Ascending aorta (tissue), 2 donors: ENCODE measurements around the gene XBP1. TPM values are rescaled to one million over a fixed set of nuclear protein-coding genes. Genes with fewer than 3 reads are reported as not detected.

ENCODE experiments used
- DNase-seq, 2 donors: peaks; one replicate each; pipeline ENCODE4 v3.0.0-alpha.2; 2019; ENCODE audit warnings: low spot score in 2 of 2
- H3K27ac ChIP-seq, 2 donors: fragments of 200-600 bp; sonication (generic); one replicate each; pipeline ENCODE4 v1.5.1; 2016 to 2017; ENCODE audit warnings: mild to moderate bottlenecking in 1 of 2
- H3K27me3 ChIP-seq: fragments of 200-600 bp; sonication (generic); one replicate; pipeline ENCODE4 v1.5.1; 2017
- H3K36me3 ChIP-seq, 2 donors: fragments of 200-600 bp; sonication (generic); one replicate each; pipeline ENCODE4 v1.5.1; 2016
- H3K4me1 ChIP-seq, 2 donors: fragments of 200-600 bp; sonication (generic); one replicate each; pipeline ENCODE4 v1.5.1; 2016 to 2017; ENCODE audit warnings: mild to moderate bottlenecking in 1 of 2
- H3K4me3 ChIP-seq, 2 donors: fragments of 200-600 bp; sonication (generic); one replicate each; pipeline ENCODE4 v1.5.1; 2016 to 2017; ENCODE audit warnings: mild to moderate bottlenecking in 1 of 2
- H3K9me3 ChIP-seq, 2 donors: fragments of 200-600 bp; sonication (generic); one replicate each; pipeline ENCODE4 v1.5.1; 2016
- intact Hi-C: fragments of 100-400 bp; cut with DNase I; formaldehyde crosslinking; loops from one replicate; pipeline ENCODE4 v1.15.1; 2023
- total RNA-seq: library from RNA; depleted of rRNA; stranded (reverse); fragments of >200 nt; gene quantifications from one replicate; pipeline ENCODE4 v1.1.0, GENCODE V29; 2016
- TF ChIP-seq, protein P1 (sequence below), 3 experiments: fragments of 200-600 bp in 2 of 3; fragments of 450-650 bp in 1 of 3; sonication (generic) in 2 of 3; IDR thresholded peaks; one replicate each; pipeline ENCODE4 v1.5.1; 2016 to 2019; ENCODE audit warnings: antibody characterized with exemption in 3 of 3, mild to moderate bottlenecking in 1 of 3, moderate library complexity in 1 of 3

XBP1 gene
- total RNA-seq, 1 donor from 2014 or later: 158 TPM

DNA sequence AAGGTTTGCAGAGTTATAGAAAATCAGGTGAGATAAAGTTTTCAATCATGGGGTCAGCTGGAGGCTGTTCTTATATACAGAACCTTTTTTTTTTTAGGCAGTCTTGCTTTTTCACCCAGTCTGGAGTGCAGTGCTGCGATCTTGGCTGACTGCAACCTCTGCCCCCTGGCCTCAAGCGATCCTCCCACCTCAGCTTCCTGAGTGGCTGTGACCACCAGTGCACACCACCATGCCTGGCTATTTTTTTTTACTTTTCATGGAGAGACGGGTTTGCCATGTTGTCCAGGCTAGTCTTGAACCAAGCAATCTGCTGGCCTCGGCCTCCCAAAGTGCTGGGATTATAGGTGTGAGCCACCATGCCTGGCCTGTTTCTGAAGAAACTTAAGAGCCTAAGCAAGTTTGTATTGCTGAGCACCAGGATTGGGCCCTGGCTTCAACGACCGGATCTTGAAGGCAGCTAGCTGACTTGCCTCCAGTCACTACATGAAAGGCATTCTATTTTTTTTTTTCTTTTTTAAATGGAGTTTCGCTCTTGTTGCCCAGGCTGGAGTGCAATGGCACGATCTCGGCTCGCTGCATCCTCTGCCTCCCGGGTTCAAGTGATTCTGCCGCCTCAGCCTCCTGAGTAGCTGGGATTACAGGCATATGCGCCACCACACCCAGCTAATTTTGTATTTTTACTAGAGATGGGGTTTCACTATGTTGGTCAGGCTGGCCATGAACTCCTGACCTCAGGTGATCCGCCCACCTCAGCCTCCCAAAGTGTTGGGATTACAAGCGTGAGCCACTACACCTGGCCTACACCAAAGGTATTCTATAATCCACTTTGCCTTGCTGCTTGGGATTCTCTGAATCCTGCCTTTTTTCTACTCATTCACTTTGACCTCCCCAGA, 7.6 kb downstream of the XBP1 start:
- DNase-seq: no peak
- H3K36me3 ChIP-seq: peaks cover 48 to 65% of the 10 kb centered on the region in 2 donors
- H3K27ac ChIP-seq: no peak overlapping the region
- intact Hi-C loops: no loop called here
- no peaks in the 10 kb centered on the region for H3K9me3 ChIP-seq
- H3K4me3 ChIP-seq: no peak overlapping the region
- peaks cover 7 to 15% of the 10 kb centered on the region in 2 donors for H3K4me1 ChIP-seq
- TF ChIP-seq, protein P1, sequence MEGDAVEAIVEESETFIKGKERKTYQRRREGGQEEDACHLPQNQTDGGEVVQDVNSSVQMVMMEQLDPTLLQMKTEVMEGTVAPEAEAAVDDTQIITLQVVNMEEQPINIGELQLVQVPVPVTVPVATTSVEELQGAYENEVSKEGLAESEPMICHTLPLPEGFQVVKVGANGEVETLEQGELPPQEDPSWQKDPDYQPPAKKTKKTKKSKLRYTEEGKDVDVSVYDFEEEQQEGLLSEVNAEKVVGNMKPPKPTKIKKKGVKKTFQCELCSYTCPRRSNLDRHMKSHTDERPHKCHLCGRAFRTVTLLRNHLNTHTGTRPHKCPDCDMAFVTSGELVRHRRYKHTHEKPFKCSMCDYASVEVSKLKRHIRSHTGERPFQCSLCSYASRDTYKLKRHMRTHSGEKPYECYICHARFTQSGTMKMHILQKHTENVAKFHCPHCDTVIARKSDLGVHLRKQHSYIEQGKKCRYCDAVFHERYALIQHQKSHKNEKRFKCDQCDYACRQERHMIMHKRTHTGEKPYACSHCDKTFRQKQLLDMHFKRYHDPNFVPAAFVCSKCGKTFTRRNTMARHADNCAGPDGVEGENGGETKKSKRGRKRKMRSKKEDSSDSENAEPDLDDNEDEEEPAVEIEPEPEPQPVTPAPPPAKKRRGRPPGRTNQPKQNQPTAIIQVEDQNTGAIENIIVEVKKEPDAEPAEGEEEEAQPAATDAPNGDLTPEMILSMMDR (IDR thresholded peaks at IDR 0.05): no peak
- H3K27me3 ChIP-seq: no peaks in the 10 kb centered on the region

DNA sequence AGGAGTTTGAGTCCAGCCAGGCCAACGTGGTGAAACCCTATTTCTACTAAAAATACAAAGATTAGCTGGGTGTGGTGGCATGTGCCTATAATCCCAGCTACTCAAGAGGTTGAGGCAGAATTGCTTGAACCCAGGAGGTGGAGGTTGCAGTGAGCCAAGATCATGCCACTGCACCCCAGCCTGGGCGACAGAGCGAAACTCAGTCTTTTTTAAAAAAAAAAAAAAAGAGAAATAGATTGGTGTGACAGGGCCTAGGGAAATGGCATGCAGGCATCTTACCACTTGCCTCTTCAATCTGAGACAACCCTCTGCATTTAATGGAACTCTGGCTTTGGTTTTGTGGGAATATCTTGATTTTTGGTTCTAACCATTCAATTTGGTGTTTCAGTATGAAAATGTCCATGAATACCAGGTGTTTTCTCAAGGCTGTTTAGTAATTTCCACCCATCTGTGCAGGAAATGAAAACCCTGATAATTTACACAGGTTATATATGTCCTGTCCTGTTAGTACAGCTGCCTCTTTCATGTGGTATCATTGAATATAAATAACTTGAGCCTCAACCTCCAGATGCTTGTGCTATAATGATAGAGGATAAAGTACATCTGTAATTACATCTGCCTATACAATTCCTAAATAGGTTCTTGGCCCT, 8.4 kb downstream of the XBP1 start:
- no peak for DNase-seq
- intact Hi-C loops: no loop called here
- peaks cover 47 to 65% of the 10 kb centered on the region in 2 donors for H3K36me3 ChIP-seq

DNA sequence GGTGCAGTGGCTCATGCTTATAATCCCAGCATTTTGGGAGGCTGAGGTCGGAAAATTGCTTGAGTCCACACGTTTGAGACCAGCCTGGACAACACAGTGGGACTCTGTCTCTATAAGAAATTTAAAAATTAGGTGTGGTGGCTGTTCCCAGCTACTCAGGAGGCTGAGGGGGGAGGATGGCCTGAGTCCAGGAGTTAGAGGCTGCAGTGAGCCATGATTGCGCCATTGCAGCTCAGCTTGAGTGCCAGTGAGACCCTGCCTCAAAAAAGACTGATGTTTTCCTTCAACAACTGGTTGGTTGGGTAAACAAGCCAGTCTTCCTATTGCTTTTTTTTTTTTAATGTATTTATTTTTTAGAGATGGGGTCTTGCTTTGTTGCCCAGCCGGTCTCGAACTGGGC, 9.2 kb downstream of the XBP1 start:
- H3K4me3 ChIP-seq: no peak overlapping the region
- no peak for DNase-seq
- H3K27ac ChIP-seq: no peak overlapping the region
- H3K4me1 ChIP-seq: peaks cover 0 to 3% of the 10 kb centered on the region in 2 donors
- H3K9me3 ChIP-seq: no peaks in the 10 kb centered on the region
- no peaks in the 10 kb centered on the region for H3K27me3 ChIP-seq
- peaks cover 44 to 65% of the 10 kb centered on the region in 2 donors for H3K36me3 ChIP-seq
- TF ChIP-seq, protein P1 (IDR thresholded peaks at IDR 0.05): no peak
- intact Hi-C loops: no loop called here

More for the DNA sequence above, 8.4 kb downstream of the XBP1 start:
- peaks cover 4 to 8% of the 10 kb centered on the region in 2 donors for H3K4me1 ChIP-seq
- TF ChIP-seq, protein P1 (IDR thresholded peaks at IDR 0.05): no peak
- no peak overlapping the region for H3K27ac ChIP-seq
- no peak overlapping the region for H3K4me3 ChIP-seq
- H3K9me3 ChIP-seq: no peaks in the 10 kb centered on the region
- no peaks in the 10 kb centered on the region for H3K27me3 ChIP-seq

DNA sequence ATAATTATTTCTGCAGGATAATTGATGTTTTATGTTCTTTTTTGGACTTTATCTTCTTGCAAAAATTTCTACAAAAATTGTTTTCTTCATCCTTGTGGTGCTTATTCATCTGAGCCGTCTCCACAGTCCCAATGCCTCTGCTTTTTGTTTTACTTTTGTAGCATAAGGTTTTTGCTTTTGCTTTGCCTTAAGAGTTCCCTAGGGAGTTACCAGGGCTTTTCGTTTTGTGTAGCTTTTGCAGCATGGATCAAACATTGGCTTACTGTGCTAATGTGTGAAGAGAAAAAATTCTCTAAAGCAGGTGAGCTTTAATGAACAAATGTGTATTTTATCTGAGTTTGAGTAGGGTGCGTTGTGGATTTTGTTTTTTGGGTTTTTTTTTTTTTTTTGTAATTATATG, 11.8 kb downstream of the XBP1 start:
- no peak overlapping the region for H3K4me3 ChIP-seq
- H3K9me3 ChIP-seq: no peaks in the 10 kb centered on the region
- DNase-seq: no peak
- TF ChIP-seq, protein P1 (IDR thresholded peaks at IDR 0.05): no peak
- no peak overlapping the region for H3K27ac ChIP-seq
- intact Hi-C loops: no loop called here
- no peaks in the 10 kb centered on the region for H3K27me3 ChIP-seq
- no peaks in the 10 kb centered on the region for H3K4me1 ChIP-seq
- H3K36me3 ChIP-seq: peaks cover 45 to 63% of the 10 kb centered on the region in 2 donors

DNA sequence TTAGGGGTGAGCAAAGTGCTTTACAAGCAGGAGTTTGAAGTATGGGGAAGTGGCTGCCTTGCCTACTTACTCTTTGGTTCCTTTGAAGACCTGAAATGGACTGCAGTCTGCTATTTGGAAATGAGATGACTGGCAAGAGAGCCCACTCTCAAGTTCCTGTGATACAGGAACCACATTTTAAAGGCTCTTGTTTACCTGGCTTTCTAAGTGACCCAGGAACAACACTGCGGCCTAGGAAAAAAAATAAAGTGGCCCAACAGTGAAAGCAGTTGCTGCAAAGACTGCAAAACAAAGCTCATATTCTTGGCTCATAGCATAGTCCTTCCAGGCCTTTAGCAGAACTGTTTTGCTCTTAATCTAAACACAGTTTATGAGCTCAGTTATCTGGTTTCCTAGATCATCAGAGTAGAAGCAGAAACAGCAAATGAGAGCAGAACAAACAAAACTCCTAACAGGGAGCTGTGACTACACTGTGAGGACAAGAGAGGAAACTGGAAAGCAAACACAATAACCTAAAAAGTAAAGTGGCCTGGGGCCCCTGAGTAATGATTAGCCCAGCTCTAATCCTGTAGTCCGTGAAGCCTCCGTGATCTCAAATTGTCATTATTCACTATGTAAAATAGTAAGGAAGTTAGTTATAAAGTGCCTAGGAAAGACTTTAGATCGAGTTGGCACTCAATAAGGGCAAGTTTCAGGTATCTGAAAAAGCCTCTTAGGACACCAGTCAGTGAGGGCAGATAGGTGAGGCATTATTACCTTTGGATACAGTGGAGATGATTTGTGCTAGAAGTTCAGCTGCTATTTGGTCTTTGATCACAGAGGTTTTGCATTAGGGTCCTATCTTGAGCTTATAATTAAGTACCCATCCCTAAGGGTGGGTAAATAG, 16.3 kb downstream of the XBP1 start:
- Histone ChIP-seq H3K27me3 (no peaks in the 10 kb centered on the region), H3K4me1 (no peaks in the 10 kb centered on the region), H3K36me3 (peaks cover 57 to 73% of the 10 kb centered on the region in 2 donors), H3K27ac (no peak overlapping the region), H3K9me3 (no peaks in the 10 kb centered on the region), H3K4me3 (no peak overlapping the region)
- TF ChIP-seq, protein P1 (IDR thresholded peaks at IDR 0.05): no peak
- DNase-seq: no peak
- intact Hi-C loops: no loop called here
